ENCODE results near the gene OOSP1. TPM values are rescaled to one million over a fixed set of nuclear protein-coding genes. Genes with fewer than 3 reads are reported as not detected.
A peak's percentile ranks its signal among the peaks of the same experiment; 100 is the strongest.

The OOSP1 gene
- total and polyA plus RNA-seq, 2 experiments from 2014 or later: 0.48 to 0.71 TPM

DNA sequence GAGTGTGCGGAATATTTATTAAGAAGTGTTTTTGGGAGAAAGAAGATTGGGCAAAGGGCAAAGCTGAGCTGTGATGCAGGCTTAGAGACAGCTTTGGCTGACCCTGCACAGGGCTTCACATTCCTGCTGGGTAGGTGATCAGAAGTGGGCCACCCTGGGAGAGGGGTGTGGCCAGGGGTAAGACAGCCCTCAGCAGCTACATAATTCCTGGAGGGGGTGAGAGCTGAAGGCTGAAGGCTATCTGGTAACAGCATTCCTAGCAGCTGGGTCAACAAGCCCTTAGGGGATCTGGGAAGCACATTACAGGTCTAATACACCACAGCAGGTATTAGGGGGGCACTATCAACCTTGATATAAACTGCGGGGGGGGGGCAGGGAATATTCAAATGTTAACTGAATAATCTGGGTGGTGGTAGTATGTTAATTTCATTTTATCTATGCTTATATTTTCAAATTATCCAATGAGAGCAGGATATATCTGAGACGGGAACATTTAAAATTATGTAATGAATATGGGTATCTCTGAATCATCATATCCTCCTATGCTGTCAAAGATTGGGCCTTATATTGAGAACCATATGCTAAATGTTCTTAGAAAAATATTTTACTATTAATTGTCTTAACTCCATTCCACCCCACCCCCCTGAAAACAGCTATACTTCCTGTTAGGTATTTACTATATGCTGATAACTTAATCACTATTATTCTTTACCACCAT is 5.9 kb downstream of the OOSP1 start:
- no peaks in the 10 kb centered on the region for H3K9me3 ChIP-seq (ENCODE audit: low read depth)
- DNase-seq (ENCODE audit: low read depth in 1 of 2, low spot score in 1 of 2): no peak
- H3K36me3 ChIP-seq: no peaks in the 10 kb centered on the region
- H3K27me3 ChIP-seq: no peaks in the 10 kb centered on the region
- TF ChIP-seq, protein P1, sequence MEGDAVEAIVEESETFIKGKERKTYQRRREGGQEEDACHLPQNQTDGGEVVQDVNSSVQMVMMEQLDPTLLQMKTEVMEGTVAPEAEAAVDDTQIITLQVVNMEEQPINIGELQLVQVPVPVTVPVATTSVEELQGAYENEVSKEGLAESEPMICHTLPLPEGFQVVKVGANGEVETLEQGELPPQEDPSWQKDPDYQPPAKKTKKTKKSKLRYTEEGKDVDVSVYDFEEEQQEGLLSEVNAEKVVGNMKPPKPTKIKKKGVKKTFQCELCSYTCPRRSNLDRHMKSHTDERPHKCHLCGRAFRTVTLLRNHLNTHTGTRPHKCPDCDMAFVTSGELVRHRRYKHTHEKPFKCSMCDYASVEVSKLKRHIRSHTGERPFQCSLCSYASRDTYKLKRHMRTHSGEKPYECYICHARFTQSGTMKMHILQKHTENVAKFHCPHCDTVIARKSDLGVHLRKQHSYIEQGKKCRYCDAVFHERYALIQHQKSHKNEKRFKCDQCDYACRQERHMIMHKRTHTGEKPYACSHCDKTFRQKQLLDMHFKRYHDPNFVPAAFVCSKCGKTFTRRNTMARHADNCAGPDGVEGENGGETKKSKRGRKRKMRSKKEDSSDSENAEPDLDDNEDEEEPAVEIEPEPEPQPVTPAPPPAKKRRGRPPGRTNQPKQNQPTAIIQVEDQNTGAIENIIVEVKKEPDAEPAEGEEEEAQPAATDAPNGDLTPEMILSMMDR (IDR thresholded peaks at IDR 0.05; ENCODE audit: low read depth, low read length): no peak
- peaks cover 12% of the 10 kb centered on the region for H3K4me1 ChIP-seq (ENCODE audit: low read depth)
- no peak overlapping the region for H3K4me3 ChIP-seq
- peak overlapping the region; percentile 87 for H3K27ac ChIP-seq

- H3K27ac ChIP-seq: peak overlapping the region; percentile 87
- H3K9me3 ChIP-seq (ENCODE audit: low read depth): no peaks in the 10 kb centered on the region
- peak in 1 of 2 donors; percentile 15 for DNase-seq (ENCODE audit: low read depth in 1 of 2, low spot score in 1 of 2)
- H3K4me1 ChIP-seq (ENCODE audit: low read depth): peaks cover 12% of the 10 kb centered on the region
- no peaks in the 10 kb centered on the region for H3K27me3 ChIP-seq
- TF ChIP-seq, protein P1 (IDR thresholded peaks at IDR 0.05; ENCODE audit: low read depth, low read length): no peak
- no peak overlapping the region for H3K4me3 ChIP-seq
- no peaks in the 10 kb centered on the region for H3K36me3 ChIP-seq
Observed at GRCh38 chr11:59944720-59945119, 6.5 kb downstream of the OOSP1 start.

GRCh38 chr11:59953463-59954218 is 15.4 kb downstream of the OOSP1 start:
- Histone ChIP-seq H3K27ac (no peak overlapping the region), H3K9me3 (ENCODE audit: low read depth) (no peaks in the 10 kb centered on the region), H3K4me1 (ENCODE audit: low read depth) (peaks cover 8% of the 10 kb centered on the region), H3K36me3 (no peaks in the 10 kb centered on the region), H3K4me3 (no peak overlapping the region), H3K27me3 (no peaks in the 10 kb centered on the region)
- no peak for DNase-seq (ENCODE audit: low read depth in 1 of 2, low spot score in 1 of 2)
- TF ChIP-seq, protein P1 (IDR thresholded peaks at IDR 0.05; ENCODE audit: low read depth, low read length): no peak

DNA sequence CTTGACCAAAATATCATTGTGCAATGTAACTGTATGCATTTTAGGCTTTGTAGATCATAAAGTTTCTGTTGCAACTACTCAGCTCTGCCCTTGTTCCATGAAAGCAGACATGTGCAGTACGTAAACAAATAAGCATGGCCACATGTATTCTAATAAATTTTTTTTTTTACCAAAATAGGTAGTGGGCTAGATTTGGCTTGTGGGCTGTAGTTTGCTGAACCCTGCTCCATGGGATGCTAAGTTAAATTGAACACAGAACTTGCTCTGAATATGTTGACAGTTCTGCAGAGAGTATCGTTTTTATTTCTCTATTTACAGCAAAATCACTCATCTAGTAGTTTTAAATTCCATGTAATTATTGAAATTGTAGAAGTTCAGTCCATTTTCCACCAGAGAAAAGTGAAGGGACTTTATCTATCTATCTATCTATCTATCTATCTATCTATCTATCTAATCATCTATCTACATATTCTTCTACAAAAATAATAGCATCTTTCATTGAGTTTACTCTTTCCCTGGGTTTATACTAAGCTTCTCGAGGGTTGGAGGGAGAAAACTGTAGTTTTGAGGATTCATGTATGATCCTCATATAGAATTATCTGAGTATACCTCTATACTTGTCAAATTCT is 16.1 kb downstream of the OOSP1 start:
- no peaks in the 10 kb centered on the region for H3K27me3 ChIP-seq

DNA sequence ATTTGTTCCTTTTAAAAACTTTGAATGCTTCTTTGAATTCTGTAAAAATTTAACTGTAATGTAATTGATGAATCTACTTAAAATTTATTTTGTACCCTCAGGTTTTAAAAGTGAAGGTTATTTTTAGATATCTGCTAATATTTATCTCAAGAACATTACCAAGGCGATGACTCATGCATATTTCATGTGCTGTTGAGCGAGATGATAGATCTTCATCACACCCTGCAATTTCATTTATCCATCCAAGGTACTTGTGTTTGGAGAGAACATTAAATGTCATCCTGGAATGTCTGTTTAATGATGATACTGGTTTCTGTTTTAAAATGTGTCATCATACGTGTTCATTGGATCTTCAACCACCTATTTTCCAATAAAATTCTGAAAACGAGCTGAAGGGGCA is 18.9 kb downstream of the OOSP1 start:
- Histone ChIP-seq H3K9me3 (ENCODE audit: low read depth) (no peaks in the 10 kb centered on the region), H3K4me3 (no peak overlapping the region), H3K27me3 (no peaks in the 10 kb centered on the region), H3K36me3 (no peaks in the 10 kb centered on the region), H3K4me1 (ENCODE audit: low read depth) (peaks cover 13% of the 10 kb centered on the region), H3K27ac (no peak overlapping the region)
- TF ChIP-seq, protein P1 (IDR thresholded peaks at IDR 0.05; ENCODE audit: low read depth, low read length): no peak
- no peak for DNase-seq (ENCODE audit: low read depth in 1 of 2, low spot score in 1 of 2)

More for the DNA sequence above, 16.1 kb downstream of the OOSP1 start:
- peaks cover 8% of the 10 kb centered on the region for H3K4me1 ChIP-seq (ENCODE audit: low read depth)
- no peaks in the 10 kb centered on the region for H3K9me3 ChIP-seq (ENCODE audit: low read depth)
- no peak overlapping the region for H3K4me3 ChIP-seq
- no peak overlapping the region for H3K27ac ChIP-seq
- TF ChIP-seq, protein P1 (IDR thresholded peaks at IDR 0.05; ENCODE audit: low read depth, low read length): no peak
- H3K36me3 ChIP-seq: no peaks in the 10 kb centered on the region
- DNase-seq (ENCODE audit: low read depth in 1 of 2, low spot score in 1 of 2): no peak

All from cardiac muscle cell (in vitro differentiated cells and primary cell).